Stimulated activated CD4-positive, alpha-beta T cell treated with anti-CD3 and anti-CD28 coated beads, Interleukin-15, amount 100 ng/mL, for 24 hours (primary cell): ENCODE data around the gene APOBEC4.
"Not testable (repeated sequence)": the region's sequence is repeated elsewhere in the genome, so short reads cannot be mapped to it uniquely, and the experiment has no call there.

Source experiments
- DNase-seq: peaks from one replicate; pipeline ENCODE4 v3.0.0-alpha.2; 2020

APOBEC4 gene

GRCh38 chr1:183633676-183634343 is 19.3 kb downstream of the APOBEC4 start:
- peak; percentile 16 for DNase-seq

GRCh38 chr1:183632964-183633363 is 20.2 kb downstream of the APOBEC4 start:
- peak; percentile 14 for DNase-seq

GRCh38 chr1:183632114-183632513 is 21.0 kb downstream of the APOBEC4 start:
- no peak for DNase-seq

GRCh38 chr1:183630748-183631147 is 22.4 kb downstream of the APOBEC4 start:
- DNase-seq: no peak

- no peak for DNase-seq
Observed at GRCh38 chr1:183628537-183628936, 24.6 kb downstream of the APOBEC4 start.

- DNase-seq: not testable (repeated sequence)
Observed at GRCh38 chr1:183626236-183626635, 26.9 kb downstream of the APOBEC4 start.

GRCh38 chr1:183622884-183623785 is 30.0 kb downstream of the APOBEC4 start:
- peak; percentile 44 for DNase-seq

GRCh38 chr1:183622013-183622412 is 31.1 kb downstream of the APOBEC4 start:
- no peak for DNase-seq

GRCh38 chr1:183620311-183620710 is 32.8 kb downstream of the APOBEC4 start:
- DNase-seq: no peak

- no peak for DNase-seq
Observed at GRCh38 chr1:183619781-183620180, 33.3 kb downstream of the APOBEC4 start.

- DNase-seq: not testable (repeated sequence)
Observed at GRCh38 chr1:183618202-183618601, 34.9 kb downstream of the APOBEC4 start.

- DNase-seq: not testable (repeated sequence)
Observed at GRCh38 chr1:183612975-183613374, 40.1 kb downstream of the APOBEC4 start.

GRCh38 chr1:183612407-183612806 is 40.7 kb downstream of the APOBEC4 start:
- no peak for DNase-seq

- no peak for DNase-seq
Observed at GRCh38 chr1:183611021-183611420, 42.1 kb downstream of the APOBEC4 start.

GRCh38 chr1:183609759-183610452 is 43.2 kb downstream of the APOBEC4 start:
- DNase-seq: no peak

- no peak for DNase-seq
Observed at GRCh38 chr1:183609313-183609712, 43.8 kb downstream of the APOBEC4 start.

GRCh38 chr1:183607322-183607980 is 45.7 kb downstream of the APOBEC4 start:
- DNase-seq: no peak

- DNase-seq: no peak
Observed at GRCh38 chr1:183605904-183606303, 47.2 kb downstream of the APOBEC4 start.

GRCh38 chr1:183604815-183605214 is 48.3 kb downstream of the APOBEC4 start:
- DNase-seq: no peak

- DNase-seq: no peak
Observed at GRCh38 chr1:183604038-183604808, 48.9 kb downstream of the APOBEC4 start.

- no peak for DNase-seq
Observed at GRCh38 chr1:183602510-183602909, 50.6 kb downstream of the APOBEC4 start.

GRCh38 chr1:183600634-183601033 is 52.5 kb downstream of the APOBEC4 start:
- no peak for DNase-seq
